OCI-LY1 (cell line): ENCODE results near the gene TSC22D1.

Source experiments
- CTCF ChIP-seq: fragments of 200-600 bp; sonication (generic), shearing (Covaris generic); IDR thresholded peaks from 2 replicates; pipeline ENCODE4 v1.5.1; 2017; ENCODE audit warnings: mild to moderate bottlenecking, antibody characterized with exemption, low read length, moderate library complexity, mixed read lengths
- EZH2 ChIP-seq: fragments of 200-600 bp; sonication (generic), shearing (Covaris generic); IDR thresholded peaks from 2 replicates; pipeline ENCODE4 v1.8.0; 2017; ENCODE audit warnings: borderline replicate concordance, mixed run types, mild to moderate bottlenecking, antibody characterized with exemption, low read length, moderate library complexity, mixed read lengths

DNA sequence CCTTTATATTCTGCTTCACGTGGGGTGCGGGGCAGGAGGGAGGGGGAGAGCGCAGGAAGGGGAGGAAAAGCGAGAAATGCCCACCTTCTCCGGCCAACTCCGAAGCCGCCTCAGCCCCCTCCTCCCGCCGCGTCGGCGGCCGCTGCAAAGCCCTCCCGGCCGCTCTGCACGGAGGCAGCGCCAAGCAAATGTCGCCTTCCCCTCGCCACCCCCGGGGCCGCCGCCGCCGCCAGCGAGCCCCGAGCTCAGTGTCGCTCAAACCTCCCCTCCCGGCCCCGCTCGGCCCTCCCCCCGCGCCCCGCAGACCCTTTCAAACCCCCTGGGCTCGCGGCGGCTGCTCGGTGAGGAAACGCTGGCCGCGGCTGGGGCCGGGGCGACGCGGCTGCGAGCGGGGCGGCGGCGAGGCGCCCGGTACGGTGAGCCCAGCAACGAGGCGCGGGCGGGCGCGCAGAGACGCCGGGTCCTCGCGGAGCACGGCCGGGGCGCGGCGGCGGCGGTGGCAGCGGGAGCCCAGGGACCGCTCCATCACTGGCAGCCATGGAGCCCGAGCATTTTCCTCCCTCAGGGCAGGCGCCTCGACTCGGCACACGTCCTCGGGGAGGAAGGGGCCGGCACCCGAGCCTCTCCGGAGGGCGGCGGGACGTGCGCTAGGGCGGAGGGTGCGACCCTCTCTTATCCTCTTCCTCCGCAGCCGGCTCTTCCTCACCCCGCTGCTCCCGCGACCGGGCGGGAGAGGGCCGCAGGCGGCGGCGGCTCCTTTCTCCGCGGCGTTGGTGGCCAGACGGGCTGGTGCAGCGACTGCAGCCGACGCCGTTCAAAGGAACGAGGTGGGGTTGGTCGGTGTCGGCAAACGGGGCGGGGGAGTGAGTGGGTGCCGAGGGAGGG, 463 bp upstream of the TSC22D1 start:
- no peak for TF ChIP-seq CTCF
- TF ChIP-seq EZH2: no peak
